Measurements from ENCODE around the gene ZNRF1.

Gene ZNRF1

GRCh38 chr16:75048054-75048453 lies 49.2 kb downstream of the ZNRF1 start:
- DNase-seq (ENCODE audit: low read depth) = no peak
- TF ChIP-seq CTCF (IDR thresholded peaks at IDR 0.05; ENCODE audit: low read depth, low read length, missing control alignments) = no peak
- H3K4me3 ChIP-seq (ENCODE audit: low read depth, low read length) = no peak overlapping the region

- H3K4me3 ChIP-seq (ENCODE audit: low read depth, low read length) = no peak overlapping the region
- DNase-seq (ENCODE audit: low read depth) = no peak
- TF ChIP-seq CTCF (IDR thresholded peaks at IDR 0.05; ENCODE audit: low read depth, low read length, missing control alignments) = no peak
Measured at GRCh38 chr16:75048530-75048929, 49.7 kb downstream of the ZNRF1 start.

- no peak for DNase-seq (ENCODE audit: low read depth)
- TF ChIP-seq CTCF (IDR thresholded peaks at IDR 0.05; ENCODE audit: low read depth, low read length, missing control alignments) = no peak
- H3K4me3 ChIP-seq (ENCODE audit: low read depth, low read length) = no peak overlapping the region
Measured at GRCh38 chr16:75052481-75053202, 53.8 kb downstream of the ZNRF1 start.

GRCh38 chr16:75053791-75054555 lies 55.1 kb downstream of the ZNRF1 start:
- H3K4me3 ChIP-seq (ENCODE audit: low read depth, low read length) = no peak overlapping the region
- TF ChIP-seq CTCF (IDR thresholded peaks at IDR 0.05; ENCODE audit: low read depth, low read length, missing control alignments) = no peak
- no peak for DNase-seq (ENCODE audit: low read depth)

GRCh38 chr16:75054556-75054947 lies 55.7 kb downstream of the ZNRF1 start:
- no peak overlapping the region for H3K4me3 ChIP-seq (ENCODE audit: low read depth, low read length)
- no peak for TF ChIP-seq CTCF (IDR thresholded peaks at IDR 0.05; ENCODE audit: low read depth, low read length, missing control alignments)
- DNase-seq (ENCODE audit: low read depth) = no peak

- TF ChIP-seq CTCF (IDR thresholded peaks at IDR 0.05; ENCODE audit: low read depth, low read length, missing control alignments) = no peak
- no peak for DNase-seq (ENCODE audit: low read depth)
Measured at GRCh38 chr16:75058806-75059205, 60.0 kb downstream of the ZNRF1 start.

More at GRCh38 chr16:75058806-75059205, 60.0 kb downstream of the ZNRF1 start:
- H3K4me3 ChIP-seq (ENCODE audit: low read depth, low read length) = no peak overlapping the region

Measured in GM12864 (cell line).